Measurements from ENCODE around the gene TF.
"Not testable (repeated sequence)": the region's sequence is repeated elsewhere in the genome, so short reads cannot be mapped to it uniquely, and the experiment has no call there.

The TF gene

GRCh38 chr3:133745981-133746711, at the start of gene TF:
TF (plus strand) TSS chr3:133746393; CDS start chr3:133746441, 48 bp downstream.
- DNase-seq (ENCODE audit: low read depth): no peak

GRCh38 chr3:133697960-133698359, 48.2 kb upstream of the TF start:
- DNase-seq (ENCODE audit: low read depth): no peak

GRCh38 chr3:133699467-133699866, 46.7 kb upstream of the TF start:
- DNase-seq (ENCODE audit: low read depth): no peak

- DNase-seq (ENCODE audit: low read depth): no peak
These were observed 46.3 kb upstream of the TF start for GRCh38 chr3:133699903-133700302.

- no peak for DNase-seq (ENCODE audit: low read depth)
These were observed 45.8 kb upstream of the TF start for GRCh38 chr3:133700351-133700750.

GRCh38 chr3:133701435-133702358, 44.5 kb upstream of the TF start:
- DNase-seq (ENCODE audit: low read depth): no peak

- DNase-seq (ENCODE audit: low read depth): no peak
These were observed 42.3 kb upstream of the TF start for GRCh38 chr3:133703915-133704314.

GRCh38 chr3:133706033-133706432, 40.2 kb upstream of the TF start:
- no peak for DNase-seq (ENCODE audit: low read depth)

- no peak for DNase-seq (ENCODE audit: low read depth)
These were observed 36.9 kb upstream of the TF start for GRCh38 chr3:133709139-133709750.

- no peak for DNase-seq (ENCODE audit: low read depth)
These were observed 35.2 kb upstream of the TF start for GRCh38 chr3:133711013-133711412.

- no peak for DNase-seq (ENCODE audit: low read depth)
These were observed 34.2 kb upstream of the TF start for GRCh38 chr3:133712017-133712416.

GRCh38 chr3:133713347-133713746, 32.8 kb upstream of the TF start:
- no peak for DNase-seq (ENCODE audit: low read depth)

- DNase-seq (ENCODE audit: low read depth): no peak
These were observed 28.8 kb upstream of the TF start for GRCh38 chr3:133717424-133717823.

GRCh38 chr3:133722935-133723334, 23.3 kb upstream of the TF start:
- no peak for DNase-seq (ENCODE audit: low read depth)

- no peak for DNase-seq (ENCODE audit: low read depth)
These were observed 15.2 kb upstream of the TF start for GRCh38 chr3:133730993-133731392.

GRCh38 chr3:133732231-133732630, 14.0 kb upstream of the TF start:
- not testable (repeated sequence) for DNase-seq (ENCODE audit: low read depth)

GRCh38 chr3:133733226-133733625, 13.0 kb upstream of the TF start:
- no peak for DNase-seq (ENCODE audit: low read depth)

GRCh38 chr3:133734305-133734704, 11.9 kb upstream of the TF start:
- DNase-seq (ENCODE audit: low read depth): no peak

GRCh38 chr3:133742351-133743091, 3.7 kb upstream of the TF start:
- DNase-seq (ENCODE audit: low read depth): no peak

GRCh38 chr3:133744241-133744640, 2.0 kb upstream of the TF start:
- no peak for DNase-seq (ENCODE audit: low read depth)

- no peak for DNase-seq (ENCODE audit: low read depth)
These were observed 1.1 kb upstream of the TF start for GRCh38 chr3:133745108-133745507.

GRCh38 chr3:133746712-133747066, 496 bp downstream of the TF start:
- no peak for DNase-seq (ENCODE audit: low read depth)
